HCT116 (cell line): Measurements from ENCODE around the gene SNUPN. TPM values are rescaled to one million over a fixed set of nuclear protein-coding genes. Genes with fewer than 3 reads are reported as not detected.

Experiments
- ATAC-seq: fragments of 200-7000 bp; cut with Tn5 transposase; 2 replicates; pipeline ENCODE4 v1.9.1; 2020; ENCODE audit warnings: mild to moderate bottlenecking, moderate library complexity
- BruUV-seq: library from RNA; stranded (reverse); fragments of 400-500 nt; replicated peaks from 2 replicates; lab custom pipeline; 2021; lab: Mats Ljungman, UMichigan
- CTCF ChIA-PET: fragments of 300-600 bp; sonication (Branson Sonifier 250); formaldehyde crosslinking; loops from one replicate; lab custom pipeline; 2021; ENCODE audit warnings: antibody characterized with exemption; lab: Charles Lee
- POLR2A ChIA-PET: fragments of 300-600, 350-600 bp; sonication (Branson Sonifier 250); formaldehyde crosslinking; loops from one replicate; lab custom pipeline; 2021; ENCODE audit warnings: antibody characterized with exemption; lab: Charles Lee
- RAD21 ChIA-PET, 2 experiments: fragments of 300-600 bp; sonication (Branson Sonifier 250); formaldehyde crosslinking; loops; one replicate each; lab custom pipeline; 2023; ENCODE audit warnings: low total read pairs in 2 of 2; ENCODE audit not compliant: uncharacterized antibody in 2 of 2, unreplicated experiment in 2 of 2, low non-redundant PET in 1 of 2; lab: Charles Lee
- DNase-seq: peaks from one replicate; pipeline ENCODE4 v3.0.0-alpha.2; 2010; ENCODE audit warnings: low read depth, low spot score
- H2AFZ ChIP-seq: fragments of 200-600 bp; shearing (Covaris generic), sonication (generic); 2 replicates; pipeline ENCODE4 v1.6.1; 2017; ENCODE audit warnings: low read depth, mixed run types, mixed read lengths, antibody characterized with exemption, low read length; ENCODE audit not compliant: poor library complexity, severe bottlenecking
- H3K27ac ChIP-seq: 2 replicates; pipeline ENCODE4 v1.5.1; 2012; ENCODE audit warnings: low read depth, low read length
- H3K27me3 ChIP-seq: fragments of 200-600 bp; sonication (generic); 2 replicates; pipeline ENCODE4 v1.6.1; 2016; ENCODE audit warnings: mixed run types, low read length, mixed read lengths; ENCODE audit not compliant: insufficient read depth
- H3K36me3 ChIP-seq, 2 experiments: fragments of 200-500 bp in 1 of 2; fragments of 200-600 bp in 1 of 2; sonication (Bioruptor generic) in 1 of 2; sonication (generic) in 1 of 2; 2 replicates each; pipeline versions ENCODE4 v1.5.1 to v1.6.1; 2014 to 2016; ENCODE audit warnings: low read length in 2 of 2, inconsistent platforms in 1 of 2, mixed read lengths in 1 of 2, mixed run types in 1 of 2; ENCODE audit not compliant: insufficient read depth in 2 of 2, control insufficient read depth in 1 of 2
- H3K4me1 ChIP-seq, 2 experiments: fragments of 200-600 bp in 1 of 2; sonication (generic) in 1 of 2; 2 replicates each; pipeline versions ENCODE4 v1.5.1 to v1.6.1; 2012 to 2017; ENCODE audit warnings: low read length in 2 of 2, inconsistent platforms in 1 of 2, mild to moderate bottlenecking in 1 of 2, mixed read lengths in 1 of 2, mixed run types in 1 of 2, moderate library complexity in 1 of 2; ENCODE audit not compliant: insufficient read depth in 2 of 2, control insufficient read depth in 1 of 2
- H3K4me2 ChIP-seq: fragments of 200-600 bp; sonication (generic); 2 replicates; pipeline ENCODE4 v1.6.1; 2017; ENCODE audit warnings: mixed run types, low read length, mixed read lengths
- H3K4me3 ChIP-seq, 2 experiments: fragments of 200-600 bp in 1 of 2; sonication (generic) in 1 of 2; replicated peaks in 1 of 2; 2 replicates each; pipeline ENCODE4 v1.5.1; 2011 to 2016; ENCODE audit warnings: low read length in 2 of 2, control low read depth in 1 of 2, low read depth in 1 of 2, mild to moderate bottlenecking in 1 of 2, mixed read lengths in 1 of 2, mixed run types in 1 of 2
- H3K79me2 ChIP-seq: fragments of 200-600 bp; sonication (generic); 2 replicates; pipeline ENCODE4 v1.6.1; 2017; ENCODE audit warnings: mild to moderate bottlenecking, mixed run types, low read length, moderate library complexity, mixed read lengths; ENCODE audit not compliant: insufficient read depth
- H3K9ac ChIP-seq: fragments of 200-600 bp; sonication (generic); 2 replicates; pipeline ENCODE4 v1.6.1; 2016; ENCODE audit warnings: low read length, mixed read lengths
- H3K9me2 ChIP-seq: fragments of 200-600 bp; sonication (generic), shearing (Covaris generic); 2 replicates; pipeline ENCODE4 v1.6.1; 2017; ENCODE audit warnings: mixed run types, mild to moderate bottlenecking, moderate library complexity; ENCODE audit not compliant: insufficient read depth
- H3K9me3 ChIP-seq, 2 experiments: fragments of 200-500 bp in 1 of 2; fragments of 200-600 bp in 1 of 2; sonication (Bioruptor generic) in 1 of 2; sonication (generic) in 1 of 2; 2 replicates each; pipeline ENCODE4 v1.6.1; 2014 to 2017; ENCODE audit warnings: low read length in 2 of 2, mixed read lengths in 2 of 2, inconsistent platforms in 1 of 2, low read depth in 1 of 2, mild to moderate bottlenecking in 1 of 2, mixed run types in 1 of 2, moderate library complexity in 1 of 2; ENCODE audit not compliant: control insufficient read depth in 1 of 2, insufficient read depth in 1 of 2
- H4K20me1 ChIP-seq: fragments of 200-600 bp; sonication (generic), shearing (Covaris generic); 2 replicates; pipeline ENCODE4 v1.6.1; 2017; ENCODE audit warnings: mixed run types, mild to moderate bottlenecking, moderate library complexity; ENCODE audit not compliant: insufficient read depth
- CBX3 ChIP-seq: IDR thresholded peaks from 2 replicates; pipeline ENCODE4 v1.6.1; 2012; ENCODE audit warnings: low read depth
- CEBPB ChIP-seq: IDR thresholded peaks from 2 replicates; pipeline ENCODE4 v1.6.1; 2012; ENCODE audit warnings: low read depth
- EGR1 ChIP-seq: IDR thresholded peaks from 2 replicates; pipeline ENCODE4 v1.6.1; 2012; ENCODE audit warnings: low read depth
- ELF1 ChIP-seq: IDR thresholded peaks from 2 replicates; pipeline ENCODE4 v1.6.1; 2012; ENCODE audit warnings: low read depth, borderline replicate concordance
- EZH2phosphoT487 ChIP-seq: fragments of 200-600 bp; IDR thresholded peaks from 2 replicates; pipeline ENCODE4 v1.6.1; 2018; ENCODE audit warnings: antibody characterized with exemption, borderline replicate concordance
- FOSL1 ChIP-seq: IDR thresholded peaks from 2 replicates; pipeline ENCODE4 v1.6.1; 2012; ENCODE audit warnings: low read depth
- POLR2AphosphoS5 ChIP-seq: IDR thresholded peaks from 2 replicates; pipeline ENCODE4 v1.6.1; 2011; ENCODE audit warnings: mild to moderate bottlenecking, low read depth, low read length, moderate library complexity
- SP1 ChIP-seq: IDR thresholded peaks from 2 replicates; pipeline ENCODE4 v1.6.1; 2012; ENCODE audit warnings: low read depth
- SRF ChIP-seq: IDR thresholded peaks from 2 replicates; pipeline ENCODE4 v1.6.1; 2012; ENCODE audit warnings: low read depth
- ZFX ChIP-seq: fragments of 450-650 bp; IDR thresholded peaks from 2 replicates; pipeline ENCODE4 v1.6.1; 2017
- intact Hi-C: fragments of 100-400 bp; cut with micrococcal nuclease; formaldehyde crosslinking; loops from 2 replicates; pipeline ENCODE4 v1.10.0; 2022
- total RNA-seq: library from RNA; stranded (reverse); gene quantifications from one replicate; pipeline ENCODE4 v1.2.1, GENCODE V29; 2021; ENCODE audit not compliant: unreplicated experiment
- TF ChIP-seq, protein P1 (sequence below), 3 experiments: fragments of 200-600 bp in 1 of 3; sonication (generic) in 1 of 3; IDR thresholded peaks in 2 of 3; conservative IDR thresholded peaks in 1 of 3; 2 replicates each; pipeline ENCODE4 v1.5.1; 2012 to 2017; ENCODE audit warnings: low read depth in 2 of 3, low read length in 2 of 3, antibody characterized with exemption in 1 of 3, borderline replicate concordance in 1 of 3, control low read depth in 1 of 3, mild to moderate bottlenecking in 1 of 3, mixed read lengths in 1 of 3, mixed run types in 1 of 3, moderate library complexity in 1 of 3; ENCODE audit not compliant: insufficient read depth in 1 of 3
- TF ChIP-seq, protein P2 (sequence below): IDR thresholded peaks from 2 replicates; pipeline ENCODE4 v1.6.1; 2012

Gene SNUPN
- total RNA-seq, 1 experiment from 2014 or later: 29.8 TPM

DNA sequence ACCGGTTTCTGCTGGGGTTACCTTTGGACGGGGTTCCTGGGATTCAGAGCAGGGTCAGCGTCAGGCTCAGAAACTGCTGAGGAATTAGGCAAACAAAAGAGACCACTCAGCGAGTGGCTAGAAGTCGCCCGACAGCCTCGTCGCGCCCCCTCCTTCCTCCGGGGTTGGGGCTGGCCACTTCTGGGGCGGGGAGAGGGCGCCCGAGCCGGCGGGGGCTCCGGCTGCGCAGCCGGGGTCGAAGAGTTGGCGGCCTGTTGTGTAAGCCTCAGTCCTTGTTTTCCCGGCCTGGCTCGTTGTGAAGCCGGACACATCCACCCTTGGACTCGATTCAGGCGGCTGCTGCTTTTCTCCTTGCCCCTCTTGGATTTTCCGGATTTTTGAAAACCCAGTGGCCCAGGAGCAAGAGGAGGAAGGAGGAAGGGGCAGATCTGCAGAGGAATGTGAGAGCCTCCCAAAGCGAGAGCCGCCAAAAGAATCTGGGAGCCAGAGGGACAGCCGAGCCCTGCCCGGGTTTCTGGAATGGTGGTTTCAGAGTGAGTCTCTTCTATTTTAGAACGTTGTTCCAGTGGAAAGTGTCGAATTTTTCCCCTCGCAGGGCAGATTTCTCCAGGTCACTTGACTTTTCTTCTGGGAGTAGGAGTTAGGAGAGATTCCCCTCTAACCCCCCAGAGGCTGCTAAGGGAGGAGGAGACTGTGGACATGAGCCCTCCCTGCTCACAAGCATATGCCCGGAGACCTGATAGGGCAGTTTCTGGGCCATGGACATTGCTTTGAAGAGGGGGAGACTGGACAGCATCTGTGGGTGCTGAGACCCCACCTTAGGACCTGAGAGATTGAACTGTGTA is 22.9 kb upstream of the SNUPN start:
- Histone ChIP-seq H3K9me3 (no peaks in the 10 kb centered on the region), H3K79me2 (peaks cover 43% of the 10 kb centered on the region), H3K4me3 (peak overlapping the region; percentile 83 to 98), H3K9me2 (no peaks in the 10 kb centered on the region), H3K4me2 (peak overlapping the region; percentile 99), H3K36me3 (peaks cover 0 to 12% of the 10 kb centered on the region in 2 experiments; a peak in 1 of 4 replicates), H4K20me1 (no peaks in the 10 kb centered on the region), H2AFZ (peak overlapping the region; percentile 56), H3K27me3 (no peaks in the 10 kb centered on the region), H3K4me1 (peaks cover 22 to 58% of the 10 kb centered on the region in 2 experiments), H3K27ac (peak overlapping the region; percentile 76), H3K9ac (peak overlapping the region; percentile 95)
- DNase-seq (no peak), ATAC-seq (peak; percentile 29)
- ChIA-PET POLR2A (interaction anchor here (0.6 to 1.6 kb wide), 5 partner anchors 13 to 281 kb away, joined by 4 to 10 read pairs (median 5); partner anchors contain the start of gene SIN3A), RAD21 (interaction anchor here (0.6 to 1.3 kb wide), 5 partner anchors 21 to 301 kb away, joined by 3 to 6 read pairs (median 4); partner anchors contain the start of genes MAN2C1 (in 1 of the 2) and SIN3A (in 1 of the 2)), CTCF (interaction anchor here (0.7 to 2.4 kb wide), 9 partner anchors 10 to 280 kb away, joined by 3 to 8 read pairs (median 4); partner anchors contain the start of genes MAN2C1, SIN3A and SNUPN)
- intact Hi-C loops: no loop called here
- TF ChIP-seq, protein P1, sequence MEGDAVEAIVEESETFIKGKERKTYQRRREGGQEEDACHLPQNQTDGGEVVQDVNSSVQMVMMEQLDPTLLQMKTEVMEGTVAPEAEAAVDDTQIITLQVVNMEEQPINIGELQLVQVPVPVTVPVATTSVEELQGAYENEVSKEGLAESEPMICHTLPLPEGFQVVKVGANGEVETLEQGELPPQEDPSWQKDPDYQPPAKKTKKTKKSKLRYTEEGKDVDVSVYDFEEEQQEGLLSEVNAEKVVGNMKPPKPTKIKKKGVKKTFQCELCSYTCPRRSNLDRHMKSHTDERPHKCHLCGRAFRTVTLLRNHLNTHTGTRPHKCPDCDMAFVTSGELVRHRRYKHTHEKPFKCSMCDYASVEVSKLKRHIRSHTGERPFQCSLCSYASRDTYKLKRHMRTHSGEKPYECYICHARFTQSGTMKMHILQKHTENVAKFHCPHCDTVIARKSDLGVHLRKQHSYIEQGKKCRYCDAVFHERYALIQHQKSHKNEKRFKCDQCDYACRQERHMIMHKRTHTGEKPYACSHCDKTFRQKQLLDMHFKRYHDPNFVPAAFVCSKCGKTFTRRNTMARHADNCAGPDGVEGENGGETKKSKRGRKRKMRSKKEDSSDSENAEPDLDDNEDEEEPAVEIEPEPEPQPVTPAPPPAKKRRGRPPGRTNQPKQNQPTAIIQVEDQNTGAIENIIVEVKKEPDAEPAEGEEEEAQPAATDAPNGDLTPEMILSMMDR (IDR thresholded peaks at IDR 0.05 in 2 of 3, conservative IDR thresholded peaks at IDR 0.05 in 1 of 3; ENCODE audit: borderline replicate concordance in 1 of 3, insufficient read depth in 1 of 3, low read depth in 2 of 3, low read length in 2 of 3): no peak
- TF ChIP-seq FOSL1 (no peak), ZFX (no peak), CBX3 (no peak), ELF1 (no peak), CEBPB (no peak), EZH2phosphoT487 (no peak), EGR1 (no peak), POLR2AphosphoS5 (no peak), SP1 (no peak), SRF (no peak)
- TF ChIP-seq, protein P2, sequence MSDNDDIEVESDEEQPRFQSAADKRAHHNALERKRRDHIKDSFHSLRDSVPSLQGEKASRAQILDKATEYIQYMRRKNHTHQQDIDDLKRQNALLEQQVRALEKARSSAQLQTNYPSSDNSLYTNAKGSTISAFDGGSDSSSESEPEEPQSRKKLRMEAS: no peak
- TSS peak; percentile 52 for BruUV-seq
